SK-N-SH (cell line): ENCODE measurements around the gene NPY2R. TPM values are rescaled to one million over a fixed set of nuclear protein-coding genes. Genes with fewer than 3 reads are reported as not detected.

Experiments
- CTCF ChIA-PET: fragments of 300-600, 350-600 bp; formaldehyde crosslinking; extraction: SDS; loops from one replicate; lab custom pipeline; 2021; lab: Yijun Ruan, JAX
- POLR2A ChIA-PET: fragments of 350-600 bp; sonication (Branson Sonifier 250); formaldehyde crosslinking; extraction: SDS; loops from one replicate; lab custom pipeline; 2020; ENCODE audit warnings: antibody characterized with exemption, inconsistent platforms; lab: Yijun Ruan, JAX
- DNase-seq: peaks from one replicate; pipeline ENCODE4 v3.0.0; 2012
- H2AFZ ChIP-seq: fragments of 200-600 bp; sonication (generic); 2 replicates; pipeline ENCODE4 v1.8.1; 2016; ENCODE audit warnings: antibody characterized with exemption, mild to moderate bottlenecking, low read depth
- H3F3A ChIP-seq: fragments of 200-600 bp; sonication (generic); replicated peaks from 2 replicates; pipeline ENCODE3; 2016; ENCODE audit warnings: antibody characterized with exemption, mild to moderate bottlenecking; ENCODE audit not compliant: insufficient read depth
- H3K27ac ChIP-seq, 2 experiments: fragments of 200-500 bp in 1 of 2; fragments of 200-600 bp in 1 of 2; sonication (Bioruptor generic) in 1 of 2; sonication (generic), shearing (Covaris generic) in 1 of 2; 2 replicates each; pipeline versions ENCODE4 v1.5.1 to v1.6.1; 2014 to 2016; ENCODE audit warnings: low read depth in 2 of 2, inconsistent platforms in 1 of 2, low read length in 1 of 2, mild to moderate bottlenecking in 1 of 2, mixed read lengths in 1 of 2
- H3K27me3 ChIP-seq: fragments of 200-600 bp; sonication (generic), shearing (Covaris generic); 2 replicates; pipeline ENCODE4 v1.6.1; 2016; ENCODE audit warnings: mixed run types; ENCODE audit not compliant: insufficient read depth
- H3K36me3 ChIP-seq, 2 experiments: fragments of 200-500 bp in 1 of 2; fragments of 200-600 bp in 1 of 2; sonication (Bioruptor generic) in 1 of 2; sonication (generic) in 1 of 2; replicated peaks in 1 of 2; 2 replicates each; pipeline versions ENCODE3 to v1.5.1; 2014 to 2016; ENCODE audit warnings: low read length in 1 of 2, mild to moderate bottlenecking in 1 of 2; ENCODE audit not compliant: insufficient read depth in 2 of 2, control insufficient read depth in 1 of 2
- H3K4me1 ChIP-seq, 2 experiments: fragments of 200-500 bp in 1 of 2; fragments of 200-600 bp in 1 of 2; sonication (Bioruptor generic) in 1 of 2; sonication (generic), shearing (Covaris generic) in 1 of 2; 2 replicates each; pipeline versions ENCODE4 v1.5.1 to v1.6.1; 2014 to 2016; ENCODE audit warnings: low read depth in 1 of 2, low read length in 1 of 2, mixed run types in 1 of 2; ENCODE audit not compliant: insufficient read depth in 2 of 2, control insufficient read depth in 1 of 2
- H3K4me2 ChIP-seq: fragments of 200-600 bp; sonication (generic), shearing (Covaris generic); 2 replicates; pipeline ENCODE4 v1.6.1; 2017; ENCODE audit warnings: mixed run types
- H3K4me3 ChIP-seq, 2 experiments: fragments of 200-500 bp in 1 of 2; fragments of 200-600 bp in 1 of 2; sonication (Bioruptor generic) in 1 of 2; sonication (generic), shearing (Covaris generic) in 1 of 2; 2 replicates each; pipeline versions ENCODE4 v1.5.1 to v1.8.1; 2014 to 2016; ENCODE audit warnings: low read depth in 2 of 2, inconsistent platforms in 1 of 2, low read length in 1 of 2, mild to moderate bottlenecking in 1 of 2, mixed read lengths in 1 of 2, moderate library complexity in 1 of 2
- H3K79me2 ChIP-seq: fragments of 200-600 bp; sonication (generic); 2 replicates; pipeline ENCODE4 v1.8.1; 2017; ENCODE audit warnings: mild to moderate bottlenecking; ENCODE audit not compliant: insufficient read depth
- H3K9ac ChIP-seq: fragments of 200-600 bp; sonication (generic); 2 replicates; pipeline ENCODE4 v1.6.1; 2017; ENCODE audit warnings: mixed run types
- H3K9me2 ChIP-seq: fragments of 200-600 bp; sonication (generic); 2 replicates; pipeline ENCODE4 v1.6.1; 2017; ENCODE audit warnings: mixed run types
- H3K9me3 ChIP-seq: fragments of 200-600 bp; sonication (generic); 2 replicates; pipeline ENCODE4 v1.6.1; 2017; ENCODE audit warnings: mixed run types, mild to moderate bottlenecking, moderate library complexity
- H4K20me1 ChIP-seq: fragments of 200-600 bp; sonication (generic); 2 replicates; pipeline ENCODE4 v1.6.1; 2017; ENCODE audit warnings: mild to moderate bottlenecking, mixed run types; ENCODE audit not compliant: insufficient read depth
- CHD2 ChIP-seq: fragments of 150-350 bp; IDR thresholded peaks from 2 replicates; pipeline ENCODE4 v1.6.1; 2018; ENCODE audit warnings: low read length; ENCODE audit not compliant: partially characterized antibody
- CTCF ChIP-seq: fragments of 200-600 bp; sonication (generic); IDR thresholded peaks from 2 replicates; pipeline ENCODE4 v1.6.1; 2017; ENCODE audit warnings: antibody characterized with exemption, mild to moderate bottlenecking, moderate library complexity
- FOXJ3 ChIP-seq: sonication (generic); formaldehyde crosslinking; IDR thresholded peaks from 2 replicates; pipeline ENCODE4 v1.5.1; 2020; ENCODE audit warnings: mild to moderate bottlenecking, missing genetic modification reagents
- FOXM1 ChIP-seq: IDR thresholded peaks from 2 replicates; pipeline ENCODE4 v1.4.0; 2012; ENCODE audit warnings: low read depth, mild to moderate bottlenecking
- GABPA ChIP-seq: IDR thresholded peaks from 2 replicates; pipeline ENCODE4 v1.4.0; 2012; ENCODE audit warnings: low read depth, mild to moderate bottlenecking
- JUND ChIP-seq: IDR thresholded peaks from 2 replicates; pipeline ENCODE4 v1.4.0; 2012
- MXI1 ChIP-seq: IDR thresholded peaks from 2 replicates; pipeline ENCODE4 v1.6.1; 2012; ENCODE audit warnings: mild to moderate bottlenecking, low read depth, low read length, improper control_type of control experiment
- NRF1 ChIP-seq: IDR thresholded peaks from 2 replicates; pipeline ENCODE4 v1.6.1; 2012; ENCODE audit warnings: low read depth, mild to moderate bottlenecking, low read length
- POLR2AphosphoS5 ChIP-seq: IDR thresholded peaks from 2 replicates; pipeline ENCODE4 v1.6.1; 2012; ENCODE audit warnings: low read depth, low read length
- REST ChIP-seq: IDR thresholded peaks from 2 replicates; pipeline ENCODE4 v1.6.1; 2012; ENCODE audit warnings: mild to moderate bottlenecking, low read depth, low read length, moderate library complexity
- RFX5 ChIP-seq: IDR thresholded peaks from 2 replicates; pipeline ENCODE4 v1.6.1; 2012; ENCODE audit warnings: mild to moderate bottlenecking, improper control_type of control experiment, low read length
- RXRA ChIP-seq: IDR thresholded peaks from 2 replicates; pipeline ENCODE4 v1.4.0; 2012; ENCODE audit warnings: low read depth, mild to moderate bottlenecking, borderline replicate concordance
- SIN3A ChIP-seq: IDR thresholded peaks from 2 replicates; pipeline ENCODE4 v1.6.1; 2012; ENCODE audit warnings: low read depth, mild to moderate bottlenecking, low read length, moderate library complexity, borderline replicate concordance
- TCF12 ChIP-seq: IDR thresholded peaks from 2 replicates; pipeline ENCODE4 v1.4.0; 2012
- YY1 ChIP-seq: IDR thresholded peaks from 2 replicates; pipeline ENCODE4 v1.4.0; 2012; ENCODE audit warnings: low read depth, mild to moderate bottlenecking
- WGBS: methylation state at CpG from one replicate; pipeline ENCODE4 v1.1.6; 2017; ENCODE audit warnings: low lambda C conversion rate; 5-methylcytosine and 5-hydroxymethylcytosine counted together
- polyA plus RNA-seq, 3 experiments: library from polyadenylated mRNA; depleted of rRNA; stranded (reverse); fragments of >200 nt; gene quantifications; 2 replicates each; pipeline ENCODE4 v1.2.3, GENCODE V29; 2012
- TF ChIP-seq, protein P1 (sequence below): fragments of 150-350 bp; IDR thresholded peaks from 2 replicates; pipeline ENCODE4 v1.6.1; 2016; ENCODE audit warnings: mild to moderate bottlenecking, low read depth, low read length

The NPY2R gene
- polyA plus RNA-seq, 1 of the 3 experiments (the other 2 are of a cell fraction), result not detected

DNA sequence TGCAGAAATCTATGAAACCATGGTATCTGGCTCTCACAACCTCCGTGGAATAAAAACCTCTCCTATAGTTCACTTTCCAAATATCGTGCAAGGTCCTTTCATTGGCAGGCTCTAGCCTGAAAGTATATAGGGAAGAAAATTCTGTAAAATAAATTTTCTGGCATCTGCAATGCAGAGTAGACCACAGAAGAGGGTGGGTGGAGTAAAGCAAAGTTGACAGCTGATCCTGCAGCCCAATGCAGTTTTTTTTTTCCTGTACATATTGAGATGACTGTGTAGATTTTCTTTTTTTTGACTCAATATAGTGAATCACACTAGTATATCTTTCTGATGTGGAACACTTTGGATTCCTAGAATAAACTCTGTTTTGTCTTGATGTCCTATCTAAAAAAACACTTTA, 56.7 kb downstream of the NPY2R start:
- H3K36me3 ChIP-seq, result no peaks in the 10 kb centered on the region
- no peaks in the 10 kb centered on the region for H3F3A ChIP-seq
- no peak for TF ChIP-seq RXRA
- TF ChIP-seq POLR2AphosphoS5, result no peak
- TF ChIP-seq FOXJ3, result no peak
- TF ChIP-seq TCF12, result no peak
- TF ChIP-seq NRF1, result no peak
- TF ChIP-seq SIN3A, result no peak
- no peak for TF ChIP-seq MXI1
- no peak for TF ChIP-seq REST
- TF ChIP-seq FOXM1, result no peak
- no peak for TF ChIP-seq JUND
- no peak for TF ChIP-seq YY1
- no peak for TF ChIP-seq CTCF
- TF ChIP-seq RFX5, result no peak
- TF ChIP-seq, protein P1, sequence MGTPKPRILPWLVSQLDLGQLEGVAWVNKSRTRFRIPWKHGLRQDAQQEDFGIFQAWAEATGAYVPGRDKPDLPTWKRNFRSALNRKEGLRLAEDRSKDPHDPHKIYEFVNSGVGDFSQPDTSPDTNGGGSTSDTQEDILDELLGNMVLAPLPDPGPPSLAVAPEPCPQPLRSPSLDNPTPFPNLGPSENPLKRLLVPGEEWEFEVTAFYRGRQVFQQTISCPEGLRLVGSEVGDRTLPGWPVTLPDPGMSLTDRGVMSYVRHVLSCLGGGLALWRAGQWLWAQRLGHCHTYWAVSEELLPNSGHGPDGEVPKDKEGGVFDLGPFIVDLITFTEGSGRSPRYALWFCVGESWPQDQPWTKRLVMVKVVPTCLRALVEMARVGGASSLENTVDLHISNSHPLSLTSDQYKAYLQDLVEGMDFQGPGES, result no peak
- no peak for TF ChIP-seq CHD2
- no peak for TF ChIP-seq GABPA
- no peak for DNase-seq
- H3K79me2 ChIP-seq, result no peaks in the 10 kb centered on the region
- no peaks in the 10 kb centered on the region for H4K20me1 ChIP-seq
- no peak overlapping the region for H2AFZ ChIP-seq
- ChIA-PET CTCF (interaction anchor here (0.6 to 1.4 kb wide), 3 partner anchors 32 to 54 kb away, joined by 3 to 4 read pairs (median 3); no protein-coding TSS in a partner anchor), POLR2A (no interaction called here)
- H3K9me3 ChIP-seq, result no peaks in the 10 kb centered on the region
- no peaks in the 10 kb centered on the region for H3K4me1 ChIP-seq
- no peak overlapping the region for H3K27ac ChIP-seq
- no peak overlapping the region for H3K4me3 ChIP-seq
- no peaks in the 10 kb centered on the region for H3K9me2 ChIP-seq
- H3K4me2 ChIP-seq, result no peak overlapping the region
- WGBS, result 19% methylated on average over 2 of the region's 2 CpGs
- H3K27me3 ChIP-seq, result no peaks in the 10 kb centered on the region
- no peak overlapping the region for H3K9ac ChIP-seq

Other genes starting within 250 kb of the NPY2R start
- 4.1 and 6.4 TPM in 2 replicates for gene MAP9, start 168.3 kb downstream of the NPY2R start, polyA plus RNA-seq (2012; rRNA removed)